Measurements from ENCODE around the gene KCTD10. TPM values are rescaled to one million over a fixed set of nuclear protein-coding genes. Genes with fewer than 3 reads are reported as not detected.
"Not testable (repeated sequence)": the region's sequence is repeated elsewhere in the genome, so short reads cannot be mapped to it uniquely, and the experiment has no call there.

Gene KCTD10
- total RNA-seq, 1 donor from 2014 or later: 128 TPM

- Mint-ChIP-seq H3K36me3 (ENCODE audit: low read depth, unreplicated experiment) (no peaks in the 10 kb centered on the region), H3K27me3 (ENCODE audit: unreplicated experiment) (peaks cover 2% of the 10 kb centered on the region), H3K4me3 (ENCODE audit: unreplicated experiment) (no peak overlapping the region), H3K9me3 (ENCODE audit: unreplicated experiment) (no peaks in the 10 kb centered on the region), H3K4me1 (ENCODE audit: unreplicated experiment) (no peaks in the 10 kb centered on the region), H3K27ac (ENCODE audit: unreplicated experiment) (no peak overlapping the region)
- TF ChIP-seq CTCF (IDR thresholded peaks at IDR 0.05; ENCODE audit: unreplicated experiment): no peak
- no peak for DNase-seq (ENCODE audit: low spot score)
These were observed 54.8 kb downstream of the KCTD10 start for GRCh38 chr12:109422251-109422650.

- Mint-ChIP-seq H3K27ac (ENCODE audit: unreplicated experiment) (no peak overlapping the region), H3K27me3 (ENCODE audit: unreplicated experiment) (peaks cover 2% of the 10 kb centered on the region), H3K36me3 (ENCODE audit: low read depth, unreplicated experiment) (no peaks in the 10 kb centered on the region), H3K4me1 (ENCODE audit: unreplicated experiment) (no peaks in the 10 kb centered on the region), H3K9me3 (ENCODE audit: unreplicated experiment) (no peaks in the 10 kb centered on the region), H3K4me3 (ENCODE audit: unreplicated experiment) (no peak overlapping the region)
- no peak for DNase-seq (ENCODE audit: low spot score)
- no peak for TF ChIP-seq CTCF (IDR thresholded peaks at IDR 0.05; ENCODE audit: unreplicated experiment)
These were observed 55.6 kb downstream of the KCTD10 start for GRCh38 chr12:109421355-109422087.

- Mint-ChIP-seq H3K36me3 (ENCODE audit: low read depth, unreplicated experiment) (no peaks in the 10 kb centered on the region), H3K9me3 (ENCODE audit: unreplicated experiment) (no peaks in the 10 kb centered on the region), H3K4me1 (ENCODE audit: unreplicated experiment) (no peaks in the 10 kb centered on the region), H3K27me3 (ENCODE audit: unreplicated experiment) (peaks cover 2% of the 10 kb centered on the region), H3K27ac (ENCODE audit: unreplicated experiment) (no peak overlapping the region), H3K4me3 (ENCODE audit: unreplicated experiment) (no peak overlapping the region)
- TF ChIP-seq CTCF (IDR thresholded peaks at IDR 0.05; ENCODE audit: unreplicated experiment): no peak
- no peak for DNase-seq (ENCODE audit: low spot score)
These were observed 58.1 kb downstream of the KCTD10 start for GRCh38 chr12:109418848-109419480.

GRCh38 chr12:109406147-109406546 lies 71.0 kb downstream of the KCTD10 start:
- not testable (repeated sequence) for H3K4me3 Mint-ChIP-seq (ENCODE audit: unreplicated experiment); H3K27me3 Mint-ChIP-seq (ENCODE audit: unreplicated experiment); DNase-seq (ENCODE audit: low spot score); H3K4me1 Mint-ChIP-seq (ENCODE audit: unreplicated experiment); H3K27ac Mint-ChIP-seq (ENCODE audit: unreplicated experiment); H3K9me3 Mint-ChIP-seq (ENCODE audit: unreplicated experiment); H3K36me3 Mint-ChIP-seq (ENCODE audit: low read depth, unreplicated experiment)

- H3K27me3 Mint-ChIP-seq (ENCODE audit: unreplicated experiment); H3K4me3 Mint-ChIP-seq (ENCODE audit: unreplicated experiment); H3K4me1 Mint-ChIP-seq (ENCODE audit: unreplicated experiment); H3K27ac Mint-ChIP-seq (ENCODE audit: unreplicated experiment); H3K36me3 Mint-ChIP-seq (ENCODE audit: low read depth, unreplicated experiment); DNase-seq (ENCODE audit: low spot score); H3K9me3 Mint-ChIP-seq (ENCODE audit: unreplicated experiment): not testable (repeated sequence)
These were observed 72.3 kb downstream of the KCTD10 start for GRCh38 chr12:109404841-109405240.

Other genes starting within 250 kb of the KCTD10 start
- gene FOXN4, start 168.0 kb downstream of the KCTD10 start, total RNA-seq (ENCODE audit: unreplicated experiment): not detected
- 4.4 TPM for gene MYO1H, start 129.4 kb downstream of the KCTD10 start, total RNA-seq (ENCODE audit: unreplicated experiment)
- gene UBE3B, start 334 bp upstream of the KCTD10 start, total RNA-seq (ENCODE audit: unreplicated experiment): 44.3 TPM
- gene MMAB, start 96.2 kb upstream of the KCTD10 start, total RNA-seq (ENCODE audit: unreplicated experiment): 41.6 TPM
- gene MVK, start 96.5 kb upstream of the KCTD10 start, total RNA-seq (ENCODE audit: unreplicated experiment): 40.7 TPM
- gene FAM222A, start 236.5 kb upstream of the KCTD10 start, total RNA-seq (ENCODE audit: unreplicated experiment): 14.2 TPM

Data from endothelial cell (in vitro differentiated cells).